Measurements from ENCODE around the gene FBXW7. TPM values are rescaled to one million over a fixed set of nuclear protein-coding genes. Genes with fewer than 3 reads are reported as not detected.

Gene FBXW7
- total and polyA plus RNA-seq, 4 experiments from 2014 or later, result 36.2 to 148 (median 92.9) TPM

DNA sequence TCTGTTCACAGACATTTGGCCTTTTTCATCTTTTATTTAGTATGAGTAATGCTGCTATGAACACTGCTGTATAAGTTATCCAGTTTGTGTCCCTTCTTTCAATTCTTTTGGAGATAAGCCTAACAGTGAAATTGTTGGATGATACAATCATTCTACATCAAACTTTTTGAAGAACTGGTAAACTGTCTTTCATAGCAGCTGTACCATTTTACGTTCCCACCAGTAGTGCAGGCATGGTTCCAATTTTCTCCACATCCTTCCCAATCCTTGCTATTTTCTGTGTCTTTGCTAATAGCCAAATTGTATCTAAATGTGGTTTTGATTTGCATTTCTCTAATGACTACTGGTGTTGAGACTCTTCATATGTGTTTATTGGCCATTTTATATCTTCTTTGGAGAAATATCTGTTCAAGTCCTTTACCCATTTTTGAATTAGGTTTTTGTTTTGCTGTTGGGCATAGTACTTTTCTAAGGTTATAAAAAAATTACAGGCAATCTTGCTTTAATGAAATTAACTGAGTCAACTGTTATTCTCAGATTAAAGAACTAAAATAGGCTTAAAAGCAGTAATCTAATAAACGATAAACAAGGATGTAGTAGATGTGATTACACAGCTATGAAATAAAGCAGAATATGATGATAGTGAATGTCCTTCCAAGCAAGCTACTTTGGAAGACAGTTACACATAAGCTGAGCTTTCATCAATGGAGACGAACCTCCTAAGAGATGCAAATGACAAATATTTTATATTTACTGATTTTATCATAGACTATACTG lies 57.2 kb downstream of the FBXW7 start:
- Mint-ChIP-seq H3K27me3 (no peaks in the 10 kb centered on the region), H3K36me3 (peaks cover 24 to 29% of the 10 kb centered on the region in 2 donors), H3K4me1 (peaks cover 37 to 66% (median 51%) of the 10 kb centered on the region in 4 donors), H3K9me3 (peaks cover 0 to 2% (median 0%) of the 10 kb centered on the region in 8 donors), H3K4me3 (no peak overlapping the region), H3K27ac (no peak overlapping the region)
- no peaks in the 10 kb centered on the region for H3K27me3 ChIP-seq (ENCODE audit: insufficient read depth, low read length)
- peaks cover 4% of the 10 kb centered on the region for H3K4me1 ChIP-seq (ENCODE audit: insufficient read depth, low read length)
- intact Hi-C loops (cut with micrococcal nuclease), result no loop called here
- no peaks in the 10 kb centered on the region for H3K36me3 ChIP-seq (ENCODE audit: insufficient read depth, low read length)
- POLR2A ChIA-PET (ENCODE audit: partially characterized antibody), result no interaction called here
- H3K4me3 ChIP-seq (ENCODE audit: low read length in 2 of 2), result no peak overlapping the region
- no peak for DNase-seq
- CTCF ChIA-PET (ENCODE audit: partially characterized antibody), result no interaction called here
- H3K27ac ChIP-seq (ENCODE audit: low read depth, low read length), result no peak overlapping the region
- H3K9me3 ChIP-seq (ENCODE audit: control insufficient read depth in 1 of 2, low read length in 2 of 2), result no peaks in the 10 kb centered on the region

GRCh38 chr4:152476796-152477195 lies 59.1 kb downstream of the FBXW7 start:
- H3K27me3 Mint-ChIP-seq, result no peaks in the 10 kb centered on the region
- H3K36me3 ChIP-seq (ENCODE audit: insufficient read depth, low read length), result no peaks in the 10 kb centered on the region
- peaks cover 4% of the 10 kb centered on the region for H3K4me1 ChIP-seq (ENCODE audit: insufficient read depth, low read length)
- H3K27ac Mint-ChIP-seq, result peak overlapping the region in 1 of 7 donors; percentile 20
- no peaks in the 10 kb centered on the region for H3K27me3 ChIP-seq (ENCODE audit: insufficient read depth, low read length)
- ChIA-PET CTCF (ENCODE audit: partially characterized antibody) (interaction anchor here (1.0 kb wide), 1 partner anchor 27 kb away, joined by 4 read pairs; no protein-coding TSS in a partner anchor), POLR2A (ENCODE audit: partially characterized antibody) (no interaction called here)
- H3K9me3 Mint-ChIP-seq, result peaks cover 0 to 5% (median under 1%) of the 10 kb centered on the region in 8 donors
- peaks cover 20 to 23% of the 10 kb centered on the region in 2 donors for H3K36me3 Mint-ChIP-seq
- no peaks in the 10 kb centered on the region for H3K9me3 ChIP-seq (ENCODE audit: control insufficient read depth in 1 of 2, low read length in 2 of 2)
- no peak for DNase-seq
- no peak overlapping the region for H3K27ac ChIP-seq (ENCODE audit: low read depth, low read length)
- H3K4me3 ChIP-seq (ENCODE audit: low read length in 2 of 2), result no peak overlapping the region
- peaks cover 38 to 69% (median 52%) of the 10 kb centered on the region in 4 donors for H3K4me1 Mint-ChIP-seq
- H3K4me3 Mint-ChIP-seq, result no peak overlapping the region
- intact Hi-C loops (cut with micrococcal nuclease), result no loop called here

DNA sequence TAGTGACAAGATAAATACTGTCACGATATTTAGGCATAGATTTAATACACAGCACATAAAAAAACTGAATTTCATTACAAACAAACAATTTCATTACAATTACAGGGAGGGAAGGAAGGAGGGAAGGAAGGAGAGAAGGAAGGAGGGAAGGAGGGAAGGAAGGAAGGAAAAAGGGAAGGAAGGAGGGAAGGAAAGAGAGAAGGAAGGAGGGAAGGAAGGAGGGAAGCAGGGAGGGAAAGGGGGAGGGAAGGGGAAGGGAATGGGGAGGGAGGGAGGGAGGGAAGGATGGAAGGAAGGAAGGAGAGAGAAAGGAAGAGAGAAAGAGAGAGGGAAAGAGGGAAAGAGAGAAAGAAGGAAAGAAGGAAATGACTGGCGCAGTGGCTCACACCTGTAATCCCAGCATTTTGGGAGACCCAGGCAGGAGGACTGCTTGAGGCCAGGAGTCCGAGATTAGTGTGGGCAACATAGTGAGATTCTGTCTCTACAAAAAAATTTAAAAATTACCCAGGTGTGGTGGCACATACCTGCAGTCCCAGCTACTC lies 64.6 kb downstream of the FBXW7 start:
- H3K9me3 Mint-ChIP-seq, result peaks cover 0 to 9% (median under 1%) of the 10 kb centered on the region in 8 donors
- Histone ChIP-seq H3K36me3 (ENCODE audit: insufficient read depth, low read length) (no peaks in the 10 kb centered on the region), H3K27ac (ENCODE audit: low read depth, low read length) (no peak overlapping the region), H3K4me1 (ENCODE audit: insufficient read depth, low read length) (peaks cover 6% of the 10 kb centered on the region), H3K9me3 (ENCODE audit: control insufficient read depth in 1 of 2, low read length in 2 of 2) (no peaks in the 10 kb centered on the region), H3K4me3 (ENCODE audit: low read length in 2 of 2) (no peak overlapping the region), H3K27me3 (ENCODE audit: insufficient read depth, low read length) (no peaks in the 10 kb centered on the region)
- intact Hi-C loops (cut with micrococcal nuclease), result no loop called here
- peak overlapping the region in 1 of 7 donors; percentile 29 for H3K27ac Mint-ChIP-seq
- ChIA-PET POLR2A (ENCODE audit: partially characterized antibody) (no interaction called here), CTCF (ENCODE audit: partially characterized antibody) (interaction anchor here (0.6 kb wide), 1 partner anchor 30 kb away, joined by 3 read pairs; no protein-coding TSS in a partner anchor)
- DNase-seq, result no peak
- H3K4me3 Mint-ChIP-seq, result no peak overlapping the region
- no peaks in the 10 kb centered on the region for H3K27me3 Mint-ChIP-seq
- H3K36me3 Mint-ChIP-seq, result peaks cover 9 to 11% of the 10 kb centered on the region in 2 donors
- peaks cover 20 to 45% (median 29%) of the 10 kb centered on the region in 4 donors for H3K4me1 Mint-ChIP-seq

DNA sequence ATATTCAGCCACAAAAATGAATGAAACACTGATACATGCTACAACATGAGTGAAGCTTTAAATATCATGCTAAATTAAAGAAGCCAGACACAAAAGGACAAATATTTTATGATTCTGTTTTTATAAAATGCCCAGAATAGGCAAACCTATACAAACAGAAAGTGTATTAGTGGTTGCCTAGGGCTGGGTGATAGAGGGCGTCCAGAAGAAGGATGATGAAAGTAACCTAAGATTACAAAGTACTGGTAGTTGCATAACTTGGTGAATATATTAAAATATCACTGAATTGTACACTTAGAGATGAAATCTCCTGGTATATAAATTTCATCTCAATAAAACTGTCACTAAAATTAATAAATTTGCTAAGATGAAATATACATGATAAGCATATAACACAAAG lies 67.5 kb downstream of the FBXW7 start:
- H3K4me1 Mint-ChIP-seq, result peaks cover 23 to 51% (median 33%) of the 10 kb centered on the region in 4 donors
- CTCF ChIA-PET (ENCODE audit: partially characterized antibody), result no interaction called here
- no peaks in the 10 kb centered on the region for H3K27me3 ChIP-seq (ENCODE audit: insufficient read depth, low read length)
- intact Hi-C loops (cut with micrococcal nuclease), result no loop called here
- H3K36me3 Mint-ChIP-seq, result peaks cover 4 to 7% of the 10 kb centered on the region in 2 donors
- POLR2A ChIA-PET (ENCODE audit: partially characterized antibody), result no interaction called here
- H3K4me3 ChIP-seq (ENCODE audit: low read length in 2 of 2), result no peak overlapping the region
- no peaks in the 10 kb centered on the region for H3K27me3 Mint-ChIP-seq
- no peaks in the 10 kb centered on the region for H3K9me3 ChIP-seq (ENCODE audit: control insufficient read depth in 1 of 2, low read length in 2 of 2)
- H3K36me3 ChIP-seq (ENCODE audit: insufficient read depth, low read length), result no peaks in the 10 kb centered on the region
- H3K4me3 Mint-ChIP-seq, result no peak overlapping the region
- DNase-seq, result no peak
- H3K9me3 Mint-ChIP-seq, result peaks cover 0 to 9% (median under 1%) of the 10 kb centered on the region in 8 donors
- H3K4me1 ChIP-seq (ENCODE audit: insufficient read depth, low read length), result peaks cover 34% of the 10 kb centered on the region
- H3K27ac Mint-ChIP-seq, result no peak overlapping the region
- H3K27ac ChIP-seq (ENCODE audit: low read depth, low read length), result no peak overlapping the region

DNA sequence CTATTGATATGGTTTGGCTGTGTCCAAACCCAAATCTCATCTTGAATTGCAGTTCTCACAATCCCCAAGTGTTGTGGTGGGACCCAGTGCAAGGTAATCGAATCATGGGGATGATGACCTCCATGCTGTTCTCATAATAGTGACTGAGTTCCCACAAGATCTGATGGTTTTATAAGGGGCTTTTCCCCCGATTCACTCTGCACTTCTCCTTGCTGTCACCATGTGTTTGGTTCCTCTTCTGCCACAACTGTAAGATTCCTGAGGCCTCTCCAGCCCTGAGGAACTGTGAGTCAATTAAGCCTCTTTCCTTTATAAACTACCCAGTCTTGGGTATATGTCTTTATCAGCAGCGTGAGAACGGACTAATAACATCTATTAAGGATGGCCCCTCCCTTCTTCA lies 68.8 kb downstream of the FBXW7 start:
- Mint-ChIP-seq H3K4me3 (peak overlapping the region in 1 of 8 donors; percentile 36), H3K4me1 (peaks cover 30 to 59% (median 40%) of the 10 kb centered on the region in 4 donors), H3K27ac (peak overlapping the region in 1 of 7 donors; percentile 7), H3K36me3 (peaks cover 4 to 8% of the 10 kb centered on the region in 2 donors), H3K9me3 (peaks cover 0 to 7% (median under 1%) of the 10 kb centered on the region in 8 donors), H3K27me3 (no peaks in the 10 kb centered on the region)
- no peaks in the 10 kb centered on the region for H3K36me3 ChIP-seq (ENCODE audit: insufficient read depth, low read length)
- POLR2A ChIA-PET (ENCODE audit: partially characterized antibody), result no interaction called here
- intact Hi-C loops (cut with micrococcal nuclease), result no loop called here
- CTCF ChIA-PET (ENCODE audit: partially characterized antibody), result no interaction called here
- H3K27ac ChIP-seq (ENCODE audit: low read depth, low read length), result no peak overlapping the region
- H3K4me3 ChIP-seq (ENCODE audit: low read length in 2 of 2), result no peak overlapping the region
- DNase-seq, result no peak
- no peaks in the 10 kb centered on the region for H3K27me3 ChIP-seq (ENCODE audit: insufficient read depth, low read length)
- peaks cover 44% of the 10 kb centered on the region for H3K4me1 ChIP-seq (ENCODE audit: insufficient read depth, low read length)
- H3K9me3 ChIP-seq (ENCODE audit: control insufficient read depth in 1 of 2, low read length in 2 of 2), result no peaks in the 10 kb centered on the region

DNA sequence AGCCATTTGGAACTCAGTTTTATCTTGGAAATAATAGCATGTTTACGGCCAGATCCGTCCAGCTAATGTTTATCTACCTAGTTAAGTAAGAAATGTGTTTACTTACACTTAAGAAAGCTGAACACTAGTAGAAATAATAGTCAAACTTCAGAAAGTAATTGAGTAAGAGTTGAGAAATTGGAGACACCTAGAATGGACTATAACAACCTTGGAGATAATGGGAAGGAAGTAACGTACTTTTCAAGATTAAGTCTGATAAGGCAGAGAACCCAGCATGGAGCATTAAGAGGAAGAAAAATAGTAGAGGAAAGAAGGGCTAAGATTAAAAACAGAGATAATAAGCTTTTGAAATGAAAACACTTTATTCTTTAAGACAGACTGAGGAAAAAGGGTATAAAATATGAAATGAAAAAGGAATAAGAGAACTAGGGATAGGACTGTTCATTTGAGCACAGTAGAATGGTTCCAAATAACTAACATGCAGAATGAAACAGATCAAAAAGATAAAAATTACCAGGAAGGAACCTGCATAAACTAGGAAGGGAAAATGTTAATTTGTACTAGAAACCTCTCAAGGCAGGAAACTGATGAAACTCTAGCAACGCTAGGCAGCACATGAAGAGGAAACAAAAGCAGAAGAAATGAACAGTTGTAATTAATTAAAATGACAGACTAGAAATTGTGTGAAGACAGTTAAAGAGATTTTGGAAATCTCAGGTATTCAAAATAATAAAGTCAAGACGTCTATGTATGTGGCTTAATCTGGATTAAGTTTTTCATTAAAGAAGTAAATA lies 71.7 kb downstream of the FBXW7 start:
- DNase-seq, result no peak

GRCh38 chr4:152463562-152463961 lies 72.3 kb downstream of the FBXW7 start:
- H3K27ac ChIP-seq (ENCODE audit: low read depth, low read length), result no peak overlapping the region
- H3K9me3 Mint-ChIP-seq, result no peaks in the 10 kb centered on the region
- ChIA-PET CTCF (ENCODE audit: partially characterized antibody) (interaction anchor here (1.0 kb wide), 1 partner anchor 55 kb away, joined by 3 read pairs; no protein-coding TSS in a partner anchor), POLR2A (ENCODE audit: partially characterized antibody) (no interaction called here)
- H3K27ac Mint-ChIP-seq, result peak overlapping the region in 2 of 7 donors; percentile 20 to 39
- no peak for DNase-seq
- peaks cover 47 to 74% (median 60%) of the 10 kb centered on the region in 4 donors for H3K4me1 Mint-ChIP-seq
- H3K4me3 Mint-ChIP-seq, result peak overlapping the region in 3 of 8 donors; percentile 17 to 65 (median 47)
- no peaks in the 10 kb centered on the region for H3K27me3 Mint-ChIP-seq
- intact Hi-C loops (cut with micrococcal nuclease), result no loop called here
- H3K36me3 Mint-ChIP-seq, result peaks cover 4 to 13% of the 10 kb centered on the region in 2 donors
- peaks cover 56% of the 10 kb centered on the region for H3K4me1 ChIP-seq (ENCODE audit: insufficient read depth, low read length)
- H3K27me3 ChIP-seq (ENCODE audit: insufficient read depth, low read length), result no peaks in the 10 kb centered on the region
- H3K36me3 ChIP-seq (ENCODE audit: insufficient read depth, low read length), result no peaks in the 10 kb centered on the region
- H3K4me3 ChIP-seq (ENCODE audit: low read length in 2 of 2), result no peak overlapping the region
- H3K9me3 ChIP-seq (ENCODE audit: control insufficient read depth in 1 of 2, low read length in 2 of 2), result no peaks in the 10 kb centered on the region

More for the DNA sequence above, 71.7 kb downstream of the FBXW7 start:
- Histone ChIP-seq H3K27me3 (ENCODE audit: insufficient read depth, low read length) (no peaks in the 10 kb centered on the region), H3K4me1 (ENCODE audit: insufficient read depth, low read length) (peaks cover 52% of the 10 kb centered on the region), H3K27ac (ENCODE audit: low read depth, low read length) (no peak overlapping the region), H3K36me3 (ENCODE audit: insufficient read depth, low read length) (no peaks in the 10 kb centered on the region), H3K4me3 (ENCODE audit: low read length in 2 of 2) (no peak overlapping the region), H3K9me3 (ENCODE audit: control insufficient read depth in 1 of 2, low read length in 2 of 2) (no peaks in the 10 kb centered on the region)
- no peaks in the 10 kb centered on the region for H3K9me3 Mint-ChIP-seq
- H3K36me3 Mint-ChIP-seq, result peaks cover 4 to 13% of the 10 kb centered on the region in 2 donors
- peak overlapping the region; percentile 2 to 83 (median 31) for H3K27ac Mint-ChIP-seq
- H3K4me3 Mint-ChIP-seq, result peak overlapping the region in 6 of 8 donors; percentile 1 to 65 (median 46)
- ChIA-PET CTCF (ENCODE audit: partially characterized antibody) (interaction anchor here (1.0 kb wide), 1 partner anchor 56 kb away, joined by 3 read pairs; no protein-coding TSS in a partner anchor), POLR2A (ENCODE audit: partially characterized antibody) (no interaction called here)
- intact Hi-C loops (cut with micrococcal nuclease), result no loop called here
- H3K27me3 Mint-ChIP-seq, result no peaks in the 10 kb centered on the region
- peaks cover 41 to 70% (median 54%) of the 10 kb centered on the region in 4 donors for H3K4me1 Mint-ChIP-seq

Measured in CD4-positive, alpha-beta memory T cell (primary cell).